Retinal pigment epithelial cell (primary cell): Measurements from ENCODE around the gene ACAT2.
"Not testable (repeated sequence)": the region's sequence is repeated elsewhere in the genome, so short reads cannot be mapped to it uniquely, and the experiment has no call there.

Experiments
- DNase-seq: peaks from one replicate; pipeline ENCODE4 v3.0.0-alpha.2; 2010; ENCODE audit warnings: low read depth
- H3K4me3 ChIP-seq: 2 replicates; pipeline ENCODE4 v1.5.1; 2011; ENCODE audit warnings: mild to moderate bottlenecking, low read length, control low read depth, moderate library complexity
- CTCF ChIP-seq: conservative IDR thresholded peaks from 2 replicates; pipeline ENCODE4 v1.5.1; 2011; ENCODE audit warnings: low read depth, low read length, control low read depth, inconsistent platforms

The ACAT2 gene

GRCh38 chr6:159790149-159790955 is 28.5 kb downstream of the ACAT2 start, which contains the start of gene MRPL18:
Gene MRPL18, plus strand, starts transcription at chr6:159790467. Its CDS starts 121 bp downstream, at chr6:159790588.
- DNase-seq = peak; percentile 96
- H3K4me3 ChIP-seq = peak within 1 kb of the TSS; percentile 96
- no peak for TF ChIP-seq CTCF

DNA sequence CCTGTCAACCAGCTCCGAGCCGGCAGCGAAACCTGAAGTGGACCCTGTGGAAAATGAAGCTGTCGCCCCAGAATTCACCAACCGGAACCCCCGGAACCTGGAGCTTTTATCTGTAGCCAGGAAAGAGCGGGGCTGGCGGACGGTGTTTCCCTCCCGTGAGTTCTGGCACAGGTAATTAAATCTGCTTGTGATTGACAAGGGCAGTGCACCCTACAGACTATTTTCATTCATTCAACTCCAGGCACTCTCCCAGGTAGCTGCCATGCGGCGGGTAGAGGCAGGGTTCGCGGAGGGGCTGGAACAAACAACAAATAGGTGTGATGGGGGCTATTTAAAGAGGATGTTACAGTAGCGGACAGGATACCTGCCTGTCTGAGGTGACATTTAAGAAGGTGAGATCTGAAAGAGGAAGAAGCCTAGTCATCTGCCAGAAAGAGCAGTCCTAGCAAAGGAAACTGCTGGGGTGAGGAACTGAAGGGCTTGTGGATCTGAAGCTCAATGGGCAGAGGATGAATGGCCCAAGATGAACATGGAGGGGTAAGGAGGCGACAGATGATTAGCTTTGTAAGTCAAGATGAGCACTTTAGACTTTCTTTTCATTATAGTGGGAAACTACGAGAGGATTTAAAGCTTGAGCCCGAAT is 29.2 kb downstream of the ACAT2 start:
- no peak for DNase-seq
- H3K4me3 ChIP-seq = peak overlapping the region; percentile 96
- TF ChIP-seq CTCF = no peak

DNA sequence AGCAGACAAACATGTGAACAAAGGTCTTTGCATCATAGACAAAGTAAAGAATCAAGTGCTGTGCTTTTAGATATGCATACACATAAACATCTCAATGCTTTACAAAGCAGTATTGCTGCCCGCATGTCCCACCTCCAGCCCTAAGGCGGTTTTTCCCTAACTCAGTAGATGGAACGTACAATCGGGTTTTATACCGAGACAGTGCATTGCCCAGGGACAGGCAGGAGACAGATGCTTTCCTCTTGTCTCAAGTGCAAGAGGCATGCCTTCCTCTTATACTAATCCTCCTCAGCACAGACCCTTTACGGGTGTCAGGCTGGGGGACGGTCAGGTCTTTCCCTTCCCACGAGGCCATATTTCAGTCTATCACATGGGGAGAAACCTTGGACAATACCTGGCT is 33.1 kb downstream of the ACAT2 start:
- H3K4me3 ChIP-seq, DNase-seq: not testable (repeated sequence)

DNA sequence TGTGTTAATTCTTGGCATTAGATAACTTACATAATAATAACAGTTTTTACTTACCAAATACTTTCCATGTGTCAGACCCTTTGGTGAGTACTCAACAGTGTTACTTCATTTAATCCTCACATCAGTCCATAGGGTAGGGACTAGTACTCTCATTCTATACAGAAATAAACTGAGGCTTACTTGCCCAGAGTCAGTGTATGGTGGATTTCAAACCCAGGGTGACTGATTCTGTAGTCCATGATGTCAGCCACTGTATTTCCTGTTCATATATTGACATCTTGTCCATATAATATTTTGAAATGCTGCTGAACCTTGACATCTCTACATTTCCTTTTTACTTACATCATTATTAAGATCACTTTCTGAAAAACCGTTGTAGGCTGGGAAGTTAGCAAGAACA is 35.7 kb downstream of the ACAT2 start:
- no peak for DNase-seq
- TF ChIP-seq CTCF = no peak
- no peak overlapping the region for H3K4me3 ChIP-seq

- no peak for TF ChIP-seq CTCF
- H3K4me3 ChIP-seq = no peak within 1 kb of the TSS
- DNase-seq = no peak
Measured at GRCh38 chr6:159800141-159800865, 38.5 kb downstream of the ACAT2 start, which contains the start of gene PNLDC1. Gene PNLDC1, plus strand, starts transcription at chr6:159800276. Its CDS starts 32 bp downstream, at chr6:159800308.

- no peak for TF ChIP-seq CTCF
Measured at GRCh38 chr6:159801935-159802334, 40.1 kb downstream of the ACAT2 start.

DNA sequence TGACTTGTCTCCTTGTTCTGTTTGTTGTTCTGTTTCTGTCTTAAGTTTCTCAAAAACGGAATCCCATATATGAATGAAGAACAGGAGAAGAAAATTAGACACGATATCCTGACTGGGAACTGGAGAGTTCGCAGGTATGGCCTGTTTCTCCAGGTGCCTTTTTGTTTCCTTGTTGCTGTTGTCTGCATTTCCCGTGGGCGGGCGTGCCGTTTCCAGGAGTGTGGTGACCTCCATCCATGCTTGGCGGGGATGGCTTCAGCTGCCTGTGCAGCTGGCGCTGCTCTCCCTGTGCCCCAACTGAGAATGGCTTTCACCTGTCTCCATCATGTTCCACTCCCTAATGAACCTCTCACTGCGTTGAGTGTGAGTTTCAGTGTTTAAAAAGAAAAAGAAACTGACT is 42.7 kb downstream of the ACAT2 start:
- DNase-seq = no peak
- no peak for TF ChIP-seq CTCF
- H3K4me3 ChIP-seq = no peak overlapping the region

More at GRCh38 chr6:159801935-159802334, 40.1 kb downstream of the ACAT2 start:
- no peak overlapping the region for H3K4me3 ChIP-seq
- no peak for DNase-seq
